Esophagus (tissue), 2 donors: ENCODE measurements around the gene TRERF1. TPM values are rescaled to one million over a fixed set of nuclear protein-coding genes. Genes with fewer than 3 reads are reported as not detected.

Source experiments
- H3K27ac ChIP-seq, 2 donors: one replicate each; pipeline ENCODE4 v1.5.1; 2013; ENCODE audit warnings: low read depth in 2 of 2, mild to moderate bottlenecking in 2 of 2, inconsistent platforms in 1 of 2, low read length in 1 of 2, moderate library complexity in 1 of 2
- H3K27me3 ChIP-seq, 2 donors: one replicate each; pipeline ENCODE4 v1.6.1; 2013; ENCODE audit warnings: low read length in 2 of 2, control low read depth in 1 of 2, mild to moderate bottlenecking in 1 of 2; ENCODE audit not compliant: insufficient read depth in 2 of 2, control insufficient read depth in 1 of 2
- H3K36me3 ChIP-seq, 2 donors: one replicate each; pipeline ENCODE4 v1.6.1; 2013; ENCODE audit warnings: low read length in 1 of 2; ENCODE audit not compliant: control insufficient read depth in 2 of 2, insufficient read depth in 2 of 2
- H3K4me1 ChIP-seq, 2 donors: one replicate each; pipeline ENCODE4 v1.6.1; 2013; ENCODE audit warnings: low read length in 1 of 2; ENCODE audit not compliant: control insufficient read depth in 2 of 2, insufficient read depth in 2 of 2
- H3K4me3 ChIP-seq, 2 donors: one replicate each; pipeline ENCODE4 v1.5.1; 2013; ENCODE audit warnings: low read length in 2 of 2, mild to moderate bottlenecking in 2 of 2, low read depth in 1 of 2, moderate library complexity in 1 of 2
- H3K9me3 ChIP-seq, 2 donors: one replicate each; pipeline ENCODE4 v1.6.1; 2013; ENCODE audit warnings: mild to moderate bottlenecking in 2 of 2, low read depth in 1 of 2, low read length in 1 of 2, moderate library complexity in 1 of 2; ENCODE audit not compliant: control insufficient read depth in 2 of 2, insufficient read depth in 1 of 2
- WGBS, 2 donors: extraction: QIAGEN DNeasy Blood & Tissue Kit; methylation state at CpG; one replicate each; pipeline ENCODE4 v1.1.7; 2013; 5-methylcytosine and 5-hydroxymethylcytosine counted together
- polyA plus RNA-seq, 2 donors: library from polyadenylated mRNA; stranded (reverse); fragments of 200-250 nt; gene quantifications; one replicate each; pipeline ENCODE4 v1.2.3, GENCODE V29; 2013
- donor health status: healthy with polysubstance abuse.
- donor health status: Bipolar disorder and iron deficiency.

The TRERF1 gene
- polyA plus RNA-seq, 2 donors = 4.6 to 8.1 TPM

DNA sequence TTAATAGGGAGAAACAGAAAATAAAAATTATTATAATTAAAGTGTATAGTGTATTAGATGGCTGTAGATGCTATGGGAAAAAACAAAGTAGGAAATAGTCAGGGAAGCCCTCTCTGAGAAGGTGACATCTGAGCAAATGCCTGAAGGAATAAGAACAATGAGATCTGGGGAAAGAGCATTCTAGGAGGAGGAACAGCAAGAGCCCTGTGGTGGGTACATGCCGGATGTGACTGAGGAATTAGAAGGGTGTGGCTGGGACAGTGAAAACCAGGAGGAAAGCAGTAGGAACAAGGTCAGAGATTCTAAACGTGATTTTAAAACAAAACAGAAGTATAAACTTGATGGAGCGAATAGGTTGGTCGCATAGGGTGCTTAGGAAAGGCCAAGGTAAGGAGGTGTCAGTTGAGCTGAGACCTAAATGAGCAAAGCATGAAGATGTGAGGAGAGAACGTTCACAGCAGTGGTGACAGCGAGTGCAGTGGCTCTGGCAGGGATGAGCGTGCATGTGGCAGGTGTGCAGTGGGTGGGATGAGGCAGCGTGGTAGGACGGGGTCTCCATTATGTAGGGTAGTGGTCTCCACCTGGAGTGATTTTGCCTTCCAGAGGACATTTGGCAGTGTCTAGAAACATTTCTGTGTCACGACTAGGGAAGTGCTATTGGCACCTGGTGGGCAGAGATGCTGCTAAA is 137.0 kb downstream of the TRERF1 start:
- H3K9me3 ChIP-seq = no peaks in the 10 kb centered on the region
- peaks cover 0 to 4% of the 10 kb centered on the region in 2 donors for H3K36me3 ChIP-seq
- WGBS, 2 donors = 87 to 88% methylated on average over 10 of the region's 10 CpGs
- no peaks in the 10 kb centered on the region for H3K27me3 ChIP-seq
- peaks cover 0 to 3% of the 10 kb centered on the region in 2 donors for H3K4me1 ChIP-seq
- no peak overlapping the region for H3K4me3 ChIP-seq
- no peak overlapping the region for H3K27ac ChIP-seq

DNA sequence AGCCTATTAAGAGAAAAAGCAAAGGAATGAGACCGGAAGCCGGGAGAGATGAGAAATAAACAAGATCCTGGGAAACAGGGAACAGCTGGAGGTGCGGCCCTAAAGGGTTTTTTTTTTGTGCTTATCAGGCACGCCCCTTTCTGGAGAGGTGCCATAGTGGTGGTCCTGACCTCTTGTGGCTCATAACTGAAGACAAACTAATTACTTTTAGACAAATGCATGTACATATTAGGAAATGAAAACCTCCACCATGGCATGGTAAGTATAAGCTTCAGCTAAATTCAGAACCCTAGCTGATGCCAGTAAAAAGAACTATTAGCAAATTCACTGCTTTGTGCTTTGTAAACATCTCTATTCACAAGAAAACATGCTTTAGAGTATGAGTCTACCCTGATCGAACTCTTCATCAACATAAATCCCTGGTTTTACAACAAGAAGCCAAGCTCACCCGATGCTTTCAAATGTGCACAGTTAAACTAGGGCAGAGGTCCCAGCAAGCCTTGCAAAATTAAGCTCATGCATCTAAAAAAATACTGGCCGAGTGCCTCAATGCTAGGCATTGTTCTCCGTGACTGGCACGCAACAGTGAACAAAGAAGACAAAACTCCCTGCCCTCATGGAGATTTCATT is 137.7 kb downstream of the TRERF1 start:
- Histone ChIP-seq H3K9me3 (no peaks in the 10 kb centered on the region), H3K4me1 (peaks cover 0 to 3% of the 10 kb centered on the region in 2 donors), H3K27me3 (no peaks in the 10 kb centered on the region), H3K27ac (no peak overlapping the region), H3K36me3 (peaks cover 0 to 4% of the 10 kb centered on the region in 2 donors), H3K4me3 (no peak overlapping the region)
- WGBS, 2 donors = 66 to 70% methylated on average over 9 of the region's 9 CpGs

DNA sequence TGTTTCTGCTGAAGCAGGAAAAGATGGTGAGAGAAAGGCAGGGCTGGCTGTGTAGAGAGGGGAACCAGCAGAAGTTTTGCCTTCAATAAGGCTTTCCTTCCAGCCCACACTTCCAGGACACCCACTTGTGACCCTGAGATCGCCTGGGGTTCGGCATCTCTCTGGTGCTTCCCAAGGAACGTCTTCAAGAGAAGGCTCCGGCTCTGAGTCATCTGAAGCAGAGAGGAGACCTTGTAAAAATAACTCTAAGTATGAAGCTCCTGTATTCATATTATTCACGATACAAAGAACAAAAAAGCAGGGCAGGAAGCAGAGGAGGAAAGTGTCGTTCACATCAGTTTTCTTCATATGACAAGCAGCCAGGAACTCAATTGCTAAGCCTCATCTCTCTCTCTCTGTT is 138.7 kb downstream of the TRERF1 start:
- peaks cover 0 to 3% of the 10 kb centered on the region in 2 donors for H3K4me1 ChIP-seq
- no peak overlapping the region for H3K4me3 ChIP-seq
- peaks cover 0 to 4% of the 10 kb centered on the region in 2 donors for H3K36me3 ChIP-seq
- no peaks in the 10 kb centered on the region for H3K9me3 ChIP-seq
- H3K27me3 ChIP-seq = no peaks in the 10 kb centered on the region
- WGBS, 2 donors = 56 to 65% methylated on average over 6 of the region's 6 CpGs
- no peak overlapping the region for H3K27ac ChIP-seq

GRCh38 chr6:42307141-42307470 is 144.6 kb downstream of the TRERF1 start:
- Histone ChIP-seq H3K27me3 (no peaks in the 10 kb centered on the region), H3K36me3 (no peaks in the 10 kb centered on the region), H3K4me1 (peaks cover 2 to 3% of the 10 kb centered on the region in 2 donors), H3K4me3 (no peak overlapping the region), H3K27ac (no peak overlapping the region), H3K9me3 (no peaks in the 10 kb centered on the region)
- WGBS, 2 donors = 63 to 80% methylated on average over 2 of the region's 2 CpGs

DNA sequence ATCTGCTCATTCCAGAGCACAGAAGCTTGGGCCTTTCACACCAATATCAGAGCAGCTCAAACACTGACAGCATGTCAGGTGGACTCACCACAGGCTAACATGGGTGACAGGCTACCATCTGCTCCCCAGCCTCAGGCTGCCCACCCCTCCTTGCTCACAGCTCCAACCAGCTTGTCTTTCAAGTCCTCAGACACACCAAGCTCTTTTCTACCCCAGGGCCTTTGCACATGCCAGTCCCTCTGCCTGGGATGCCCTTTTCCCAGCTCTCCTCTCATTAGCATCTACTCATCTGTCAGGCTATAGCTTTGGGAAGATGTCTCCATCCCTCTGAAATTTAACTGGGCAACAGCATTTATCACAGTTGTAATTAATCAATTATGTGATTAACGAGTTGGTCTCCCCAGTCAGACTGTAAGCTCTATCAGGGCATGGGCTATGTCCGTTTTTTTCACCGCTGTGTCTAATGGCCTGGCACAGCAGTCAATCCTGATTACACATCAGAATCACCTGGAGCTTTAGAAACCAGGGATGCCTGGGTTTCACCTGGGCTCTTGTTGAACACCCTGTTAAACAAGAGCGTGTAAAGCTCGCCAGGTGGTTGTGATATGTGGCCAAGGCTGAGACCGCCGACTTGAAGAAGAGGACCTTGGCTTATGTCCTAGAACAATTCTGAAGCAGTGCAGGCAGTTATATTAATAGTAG is 145.1 kb downstream of the TRERF1 start:
- Histone ChIP-seq H3K4me1 (peaks cover 2 to 3% of the 10 kb centered on the region in 2 donors), H3K36me3 (no peaks in the 10 kb centered on the region), H3K4me3 (no peak overlapping the region), H3K9me3 (no peaks in the 10 kb centered on the region), H3K27ac (no peak overlapping the region), H3K27me3 (no peaks in the 10 kb centered on the region)
- WGBS, 2 donors = 71 to 91% methylated on average over 7 of the region's 7 CpGs

DNA sequence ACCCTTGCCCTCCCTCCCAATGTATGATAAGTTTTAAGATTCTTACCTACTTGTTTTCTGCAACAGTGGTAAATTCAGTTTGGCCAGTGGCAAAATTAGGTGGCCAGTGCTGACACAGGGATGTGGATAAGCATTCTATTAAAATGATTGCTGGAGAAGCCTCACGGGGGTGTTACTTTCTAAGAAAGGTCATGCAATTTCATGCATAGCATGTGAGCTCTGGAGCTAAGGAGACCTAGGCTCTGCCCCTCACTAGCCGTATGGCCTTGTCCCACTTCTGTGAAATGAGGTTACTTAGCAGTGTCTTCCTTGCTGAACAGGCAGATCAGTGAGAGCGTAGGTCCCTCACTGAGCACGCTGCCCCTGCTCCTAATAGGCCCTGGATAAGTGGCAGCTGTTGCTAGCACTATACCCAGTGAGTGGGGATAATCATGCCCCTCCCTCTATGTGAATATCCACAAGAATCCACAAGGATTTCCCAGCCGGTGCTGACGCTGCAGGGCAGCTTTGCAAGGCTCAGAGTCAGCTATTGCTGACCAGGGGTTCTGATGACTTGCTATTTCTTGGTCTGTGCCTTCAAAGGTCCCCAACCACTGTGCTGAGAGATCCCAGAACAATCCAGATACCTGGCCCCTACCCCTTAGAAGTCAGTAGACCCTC is 147.5 kb downstream of the TRERF1 start:
- H3K27me3 ChIP-seq = no peaks in the 10 kb centered on the region
- peaks cover 0 to 7% of the 10 kb centered on the region in 2 donors for H3K36me3 ChIP-seq
- H3K4me3 ChIP-seq = no peak overlapping the region
- peak overlapping the region in 1 of 2 donors; percentile 36 for H3K27ac ChIP-seq
- 70 to 76% methylated on average over 6 of the region's 6 CpGs for WGBS, 2 donors
- peaks cover 2 to 3% of the 10 kb centered on the region in 2 donors for H3K4me1 ChIP-seq
- H3K9me3 ChIP-seq = no peaks in the 10 kb centered on the region

- H3K27me3 ChIP-seq = no peaks in the 10 kb centered on the region
- no peak overlapping the region for H3K27ac ChIP-seq
- H3K4me3 ChIP-seq = no peak overlapping the region
- H3K36me3 ChIP-seq = peaks cover 0 to 7% of the 10 kb centered on the region in 2 donors
- peaks cover 2 to 3% of the 10 kb centered on the region in 2 donors for H3K4me1 ChIP-seq
- WGBS, 2 donors = 65 to 66% methylated on average over 3 of the region's 3 CpGs
- H3K9me3 ChIP-seq = no peaks in the 10 kb centered on the region
These were observed 149.3 kb downstream of the TRERF1 start for GRCh38 chr6:42302411-42302810.

GRCh38 chr6:42301986-42302385 is 149.7 kb downstream of the TRERF1 start:
- no peaks in the 10 kb centered on the region for H3K9me3 ChIP-seq
- H3K36me3 ChIP-seq = peaks cover 0 to 7% of the 10 kb centered on the region in 2 donors
- no peaks in the 10 kb centered on the region for H3K27me3 ChIP-seq
- H3K4me1 ChIP-seq = peaks cover 2 to 3% of the 10 kb centered on the region in 2 donors
- WGBS, 2 donors = 57% methylated on average over 1 of the region's 1 CpG
- H3K4me3 ChIP-seq = no peak overlapping the region
- peak overlapping the region in 1 of 2 donors; percentile 18 for H3K27ac ChIP-seq

DNA sequence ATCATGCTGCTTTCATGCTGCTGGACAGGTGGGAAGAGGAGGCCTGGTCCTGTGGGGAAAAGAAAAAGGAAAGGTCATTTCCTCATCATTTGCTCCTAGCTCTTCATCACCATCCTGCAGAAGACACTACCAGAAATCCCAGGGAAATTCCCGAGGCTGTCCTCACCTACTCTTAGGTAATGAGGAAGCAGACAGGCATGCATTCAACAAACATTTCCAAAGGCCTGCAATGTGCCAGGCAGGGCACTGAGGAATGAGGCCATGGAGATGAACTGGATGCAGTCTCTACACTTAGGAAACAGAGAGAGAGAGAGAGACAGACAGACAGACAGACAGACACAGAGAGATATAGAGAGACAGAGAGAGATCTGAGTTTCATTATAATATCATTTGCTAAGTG is 151.0 kb downstream of the TRERF1 start:
- H3K4me1 ChIP-seq = peaks cover 7 to 8% of the 10 kb centered on the region in 2 donors
- 65 to 71% methylated on average over 1 of the region's 1 CpG for WGBS, 2 donors
- H3K9me3 ChIP-seq = no peaks in the 10 kb centered on the region
- no peak overlapping the region for H3K4me3 ChIP-seq
- H3K27me3 ChIP-seq = no peaks in the 10 kb centered on the region
- H3K36me3 ChIP-seq = peaks cover 0 to 7% of the 10 kb centered on the region in 2 donors
- H3K27ac ChIP-seq = no peak overlapping the region
